A673 (cell line): Measurements from ENCODE around the gene ILKAP.

Source experiments
- CTCF ChIP-seq: fragments of 300-800, 200-600 bp; sonication (generic); conservative IDR thresholded peaks from 2 replicates; pipeline ENCODE4 v1.5.1; 2017; ENCODE audit warnings: low read depth, mild to moderate bottlenecking, antibody characterized with exemption, low read length, moderate library complexity, mixed read lengths
- EZH2 ChIP-seq: fragments of 200-600 bp; sonication (generic); IDR thresholded peaks from 2 replicates; pipeline ENCODE4 v1.6.1; 2017; ENCODE audit warnings: borderline replicate concordance, low read depth, mild to moderate bottlenecking, mixed read lengths, antibody characterized with exemption, low read length; ENCODE audit not compliant: poor library complexity, severe bottlenecking

- no peak for TF ChIP-seq CTCF
- TF ChIP-seq EZH2, result no peak
Observed at GRCh38 chr2:238123218-238123971, 80.1 kb downstream of the ILKAP start.
